Neural progenitor cell (in vitro differentiated cells): ENCODE results near the gene FOXC2.

Experiments used
- EZH2 ChIP-seq: fragments of 200-600 bp; sonication (generic); IDR thresholded peaks from 2 replicates; pipeline ENCODE4 v1.6.1; 2017; ENCODE audit warnings: antibody characterized with exemption, mild to moderate bottlenecking, moderate library complexity
- EZH2phosphoT487 ChIP-seq: fragments of 200-600 bp; sonication (generic); IDR thresholded peaks from 2 replicates; pipeline ENCODE4 v1.6.1; 2017; ENCODE audit warnings: antibody characterized with exemption
- TF ChIP-seq, protein P1 (sequence below): fragments of 200-600 bp; sonication (generic); IDR thresholded peaks from 2 replicates; pipeline ENCODE4 v1.5.1; 2017; ENCODE audit warnings: antibody characterized with exemption, mild to moderate bottlenecking

DNA sequence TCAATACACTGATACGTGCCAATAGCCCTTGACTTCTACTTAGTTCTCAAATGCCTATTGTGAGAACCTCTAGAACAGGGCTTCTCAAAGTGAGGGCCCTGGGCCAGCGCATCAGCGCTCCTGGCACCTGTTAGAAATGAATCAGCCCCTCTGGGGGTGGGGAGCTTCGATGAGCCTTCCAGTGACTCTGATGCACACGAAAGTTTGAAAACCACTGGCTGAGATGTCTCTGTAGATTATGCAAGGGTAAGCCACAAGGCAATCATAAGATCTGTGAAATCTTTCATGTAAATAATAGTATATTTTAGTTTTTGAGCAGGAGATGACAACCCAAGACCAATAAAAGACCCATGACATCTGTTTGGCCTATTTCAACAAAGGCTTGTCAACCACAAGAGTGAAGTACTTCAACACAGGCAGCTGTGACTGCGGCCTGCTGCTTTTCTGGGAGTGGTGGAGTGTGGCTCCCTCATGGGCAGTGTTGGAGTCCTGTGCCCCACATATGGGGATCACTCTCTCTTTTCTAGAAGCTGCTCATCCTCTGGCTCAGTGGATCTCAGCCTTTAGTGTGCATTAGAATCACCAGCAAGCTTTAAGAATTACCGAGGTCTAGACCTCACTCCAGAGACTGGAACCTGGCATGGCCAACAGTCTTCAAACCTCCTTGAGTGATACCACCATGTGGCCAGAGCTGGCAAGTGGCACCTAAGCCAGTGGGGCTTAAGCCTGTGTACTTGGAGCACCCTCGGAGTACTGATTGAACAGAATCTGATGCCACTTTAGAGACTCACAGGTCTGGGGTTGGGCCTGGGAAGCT is 17.3 kb upstream of the FOXC2 start:
- TF ChIP-seq, protein P1, sequence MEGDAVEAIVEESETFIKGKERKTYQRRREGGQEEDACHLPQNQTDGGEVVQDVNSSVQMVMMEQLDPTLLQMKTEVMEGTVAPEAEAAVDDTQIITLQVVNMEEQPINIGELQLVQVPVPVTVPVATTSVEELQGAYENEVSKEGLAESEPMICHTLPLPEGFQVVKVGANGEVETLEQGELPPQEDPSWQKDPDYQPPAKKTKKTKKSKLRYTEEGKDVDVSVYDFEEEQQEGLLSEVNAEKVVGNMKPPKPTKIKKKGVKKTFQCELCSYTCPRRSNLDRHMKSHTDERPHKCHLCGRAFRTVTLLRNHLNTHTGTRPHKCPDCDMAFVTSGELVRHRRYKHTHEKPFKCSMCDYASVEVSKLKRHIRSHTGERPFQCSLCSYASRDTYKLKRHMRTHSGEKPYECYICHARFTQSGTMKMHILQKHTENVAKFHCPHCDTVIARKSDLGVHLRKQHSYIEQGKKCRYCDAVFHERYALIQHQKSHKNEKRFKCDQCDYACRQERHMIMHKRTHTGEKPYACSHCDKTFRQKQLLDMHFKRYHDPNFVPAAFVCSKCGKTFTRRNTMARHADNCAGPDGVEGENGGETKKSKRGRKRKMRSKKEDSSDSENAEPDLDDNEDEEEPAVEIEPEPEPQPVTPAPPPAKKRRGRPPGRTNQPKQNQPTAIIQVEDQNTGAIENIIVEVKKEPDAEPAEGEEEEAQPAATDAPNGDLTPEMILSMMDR, result no peak
- TF ChIP-seq EZH2, result no peak
- no peak for TF ChIP-seq EZH2phosphoT487
